ENCODE results near the gene KIFAP3.

- TF ChIP-seq CTCF (IDR thresholded peaks at IDR 0.05) (no peak), POLR2AphosphoS5 (IDR thresholded peaks at IDR 0.05) (no peak)
Observed at GRCh38 chr1:170122366-170122765, 47.9 kb upstream of the KIFAP3 start.

All from suprapubic skin (tissue), 3 donors.